B cell (primary cell): ENCODE data around the gene GBX1. TPM values are rescaled to one million over a fixed set of nuclear protein-coding genes. Genes with fewer than 3 reads are reported as not detected.

Experiments used
- ATAC-seq: fragments of 200-7000 bp; cut with Tn5 transposase; one replicate; pipeline ENCODE4 v1.10.0; 2021; ENCODE audit warnings: low read depth, mild to moderate bottlenecking, moderate number of reproducible peaks, moderate library complexity
- CTCF ChIA-PET: fragments of 350-600 bp; sonication (Branson Sonifier 250); formaldehyde crosslinking; loops from one replicate; lab custom pipeline; 2021; ENCODE audit warnings: antibody characterized with exemption, inconsistent platforms; lab: Charles Lee
- POLR2A ChIA-PET: fragments of 350-600 bp; sonication (Branson Sonifier 250); formaldehyde crosslinking; loops from one replicate; lab custom pipeline; 2021; ENCODE audit warnings: antibody characterized with exemption; lab: Charles Lee
- DNase-seq: peaks from one replicate; pipeline ENCODE4 v3.0.0; 2013
- H2AFZ ChIP-seq: 2 replicates; pipeline ENCODE4 v1.6.1; 2012; ENCODE audit warnings: mild to moderate bottlenecking, low read depth, low read length; ENCODE audit not compliant: insufficient read depth, poor library complexity, severe bottlenecking
- H3K27ac ChIP-seq, 2 donors: 1 replicate in 1 of 2; 2 replicates in 1 of 2; pipeline ENCODE4 v1.5.1; 2012 to 2013; ENCODE audit warnings: low read length in 2 of 2, mild to moderate bottlenecking in 2 of 2, moderate library complexity in 1 of 2
- H3K27me3 ChIP-seq, 4 experiments: fragments of 200-600 bp in 1 of 4; sonication (generic) in 1 of 4; replicated peaks in 1 of 4; 1 replicate in 2 of 4; 2 replicates in 2 of 4; pipeline versions ENCODE4 v1.6.1 to v1.7.0; 2013 to 2016; ENCODE audit warnings: low read length in 3 of 4, mild to moderate bottlenecking in 2 of 4, mixed read lengths in 1 of 4, moderate library complexity in 1 of 4; ENCODE audit not compliant: insufficient read depth in 4 of 4, control insufficient read depth in 3 of 4; ENCODE audit errors: control extremely low read depth in 1 of 4
- H3K36me3 ChIP-seq, 2 experiments: replicated peaks in 1 of 2; 1 replicate in 1 of 2; 2 replicates in 1 of 2; pipeline versions ENCODE4 v1.6.1 to v1.7.1; 2013; ENCODE audit warnings: low read length in 1 of 2; ENCODE audit not compliant: insufficient read depth in 2 of 2, control insufficient read depth in 1 of 2; ENCODE audit errors: control extremely low read depth in 1 of 2, extremely low read depth in 1 of 2
- H3K4me1 ChIP-seq, 2 donors: fragments of 200-600 bp in 1 of 2; sonication (generic) in 1 of 2; 1 replicate in 1 of 2; 2 replicates in 1 of 2; pipeline versions ENCODE4 v1.5.1 to v1.6.1; 2013 to 2017; ENCODE audit warnings: low read length in 2 of 2; ENCODE audit not compliant: control insufficient read depth in 2 of 2, insufficient read depth in 2 of 2
- H3K4me2 ChIP-seq: replicated peaks from 2 replicates; pipeline ENCODE3; 2012; ENCODE audit warnings: mild to moderate bottlenecking, low read depth, low read length; ENCODE audit not compliant: poor library complexity, severe bottlenecking
- H3K4me3 ChIP-seq, 5 experiments: fragments of 200-600 bp in 1 of 5; sonication (generic) in 1 of 5; 1 replicate in 3 of 5; 2 replicates in 2 of 5; pipeline versions ENCODE4 v1.5.1 to v1.7.0; 2011 to 2016; ENCODE audit warnings: low read length in 4 of 5, mild to moderate bottlenecking in 4 of 5, low read depth in 2 of 5, control low read depth in 1 of 5, moderate library complexity in 1 of 5; ENCODE audit not compliant: insufficient read depth in 1 of 5; ENCODE audit errors: control extremely low read depth in 1 of 5, extremely low read depth in 1 of 5
- H3K79me2 ChIP-seq: fragments of 200-600 bp; sonication (generic); one replicate; pipeline ENCODE4 v1.6.0; 2016; ENCODE audit warnings: low read length; ENCODE audit not compliant: control insufficient read depth, insufficient read depth
- H3K9ac ChIP-seq: fragments of 200-600 bp; sonication (generic); 2 replicates; pipeline ENCODE4 v1.6.1; 2017; ENCODE audit warnings: mild to moderate bottlenecking, low read length, moderate library complexity
- H3K9me3 ChIP-seq, 3 donors: one replicate each; pipeline versions ENCODE4 v1.6.1 to v1.7.1; 2013; ENCODE audit warnings: low read length in 2 of 3; ENCODE audit not compliant: control insufficient read depth in 2 of 3, insufficient read depth in 1 of 3; ENCODE audit errors: control extremely low read depth in 1 of 3
- H4K20me1 ChIP-seq: 2 replicates; pipeline ENCODE4 v1.6.0; 2012; ENCODE audit warnings: mild to moderate bottlenecking, low read length; ENCODE audit not compliant: insufficient read depth, control insufficient read depth, poor library complexity, severe bottlenecking
- H3K27ac Mint-ChIP-seq: one replicate; pipeline ENCODE4 v1.8.0; 2021; ENCODE audit warnings: mixed read lengths
- H3K27me3 Mint-ChIP-seq: one replicate; pipeline ENCODE4 v1.8.0; 2021; ENCODE audit warnings: mixed read lengths
- H3K4me1 Mint-ChIP-seq: one replicate; pipeline ENCODE4 v1.8.0; 2021; ENCODE audit warnings: mixed read lengths
- H3K4me3 Mint-ChIP-seq: one replicate; pipeline ENCODE4 v1.8.0; 2021; ENCODE audit warnings: mixed read lengths
- H3K9me3 Mint-ChIP-seq: one replicate; pipeline ENCODE4 v1.8.0; 2022; ENCODE audit warnings: mixed read lengths; ENCODE audit not compliant: insufficient read depth
- EZH2 ChIP-seq: IDR thresholded peaks from 2 replicates; pipeline ENCODE4 v1.6.1; 2012; ENCODE audit warnings: borderline replicate concordance, low read depth, mild to moderate bottlenecking, moderate library complexity, low read length; ENCODE audit not compliant: insufficient read depth, poor library complexity, severe bottlenecking
- WGBS: methylation state at CpG from one replicate; pipeline ENCODE4 v1.1.5; 2013; ENCODE audit warnings: missing lambda C conversion rate; ENCODE audit not compliant: insufficient coverage; 5-methylcytosine and 5-hydroxymethylcytosine counted together
- intact Hi-C: fragments of 100-400 bp; cut with micrococcal nuclease; formaldehyde crosslinking; loops from one replicate; pipeline ENCODE4 v1.10.0; 2022
- polyA plus RNA-seq: library from polyadenylated mRNA; depleted of rRNA; stranded (reverse); fragments of >200 nt; gene quantifications from 2 replicates; pipeline ENCODE4 v1.2.3, GENCODE V29; 2012
- total RNA-seq, 2 donors: library from RNA; stranded (reverse); fragments of 120-200 nt in 1 of 2; gene quantifications; 1 replicate in 1 of 2; 2 replicates in 1 of 2; pipeline versions ENCODE4 v1.2.3 to v1.2.4, GENCODE V29; 2013 to 2022
- TF ChIP-seq, protein P1 (sequence below): fragments of 200-600 bp; IDR thresholded peaks from one replicate; pipeline ENCODE4 v1.8.0; 2022; ENCODE audit warnings: antibody characterized with exemption, mild to moderate bottlenecking

Gene GBX1
- total and polyA plus RNA-seq, 2 donors (not counting 1 experiment from before 2014, with no cell fraction given), result not detected

DNA sequence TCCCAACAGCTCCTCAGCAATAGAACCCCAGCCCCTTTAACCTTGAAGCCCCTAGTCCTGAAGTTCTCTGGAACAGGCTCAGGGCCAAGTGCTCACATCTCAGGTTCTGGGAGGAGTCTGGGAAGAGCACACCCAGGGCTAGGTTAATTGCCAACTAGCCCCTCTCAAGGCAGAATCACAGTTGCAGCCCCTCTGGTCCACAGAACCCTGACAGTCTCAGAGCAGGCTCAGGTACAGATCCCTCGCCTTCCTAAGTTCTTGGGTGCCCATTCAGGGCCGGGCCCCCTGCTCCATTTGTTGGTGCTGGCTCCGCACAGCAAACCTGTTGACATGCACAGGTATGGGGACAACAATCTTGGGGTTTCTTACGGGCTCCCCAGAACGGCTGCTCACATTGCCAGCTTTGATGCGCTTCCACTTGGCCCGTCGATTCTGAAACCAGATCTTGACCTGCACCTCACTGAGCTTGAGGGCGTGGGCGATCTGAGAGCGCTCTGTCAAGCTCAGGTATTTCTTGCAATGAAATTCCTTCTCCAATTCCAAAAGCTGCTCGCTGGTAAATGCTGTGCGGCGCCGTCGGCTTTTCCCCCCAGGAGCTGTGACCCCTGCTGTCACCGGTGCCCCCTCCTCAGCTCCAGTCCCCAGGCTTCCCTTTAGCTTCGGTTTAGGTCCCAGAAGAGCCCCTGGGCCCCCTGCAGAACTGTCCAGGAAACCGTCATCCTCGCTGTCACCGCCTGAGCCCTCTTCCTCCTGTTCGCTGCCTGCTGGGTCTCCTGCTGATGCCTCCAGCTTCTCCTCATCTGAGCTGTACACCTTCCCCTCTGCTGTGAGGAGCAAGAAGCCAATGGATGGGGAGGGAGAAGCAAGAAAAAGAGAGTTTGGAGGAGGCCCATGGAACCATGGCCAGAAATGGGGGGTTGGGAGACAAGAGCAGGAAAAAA, 18.9 kb downstream of the GBX1 start:
- no peak overlapping the region for H3K27ac Mint-ChIP-seq

DNA sequence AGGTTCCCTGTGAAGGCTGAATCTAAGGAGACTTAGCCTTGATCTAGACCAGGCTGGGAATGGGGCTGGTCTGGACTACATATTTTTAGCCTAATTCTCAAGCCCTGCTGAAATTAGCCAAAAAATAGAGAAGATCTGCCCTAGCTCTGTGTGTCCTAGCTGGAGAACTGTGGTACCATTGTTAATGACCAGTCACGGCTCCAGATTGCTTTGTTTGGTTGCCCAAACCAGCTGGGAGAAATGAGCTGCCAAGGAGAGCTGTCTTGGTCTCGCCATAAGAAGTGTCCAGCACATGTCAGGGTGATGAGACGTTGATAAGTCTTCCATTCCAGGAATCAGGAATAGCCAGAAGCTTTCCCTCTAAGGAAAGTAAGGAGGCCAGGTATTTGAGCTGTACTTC, 20.7 kb downstream of the GBX1 start:
- H3K9ac ChIP-seq, result no peak overlapping the region
- H3K4me2 ChIP-seq, result no peak overlapping the region
- H3K27me3 Mint-ChIP-seq, result peaks cover 20% of the 10 kb centered on the region
- DNase-seq (no peak), ATAC-seq (no peak)
- no peak overlapping the region for H3K27ac Mint-ChIP-seq
- no peaks in the 10 kb centered on the region for H3K79me2 ChIP-seq
- H4K20me1 ChIP-seq, result no peaks in the 10 kb centered on the region
- H3K4me1 Mint-ChIP-seq, result no peaks in the 10 kb centered on the region
- H2AFZ ChIP-seq, result no peak overlapping the region
- H3K4me3 Mint-ChIP-seq, result no peak overlapping the region
- 79% methylated on average over 2 of the region's 3 CpGs for WGBS
- H3K27me3 ChIP-seq, result peaks cover 0 to 27% (median 4%) of the 10 kb centered on the region in 4 experiments
- POLR2A ChIA-PET, result no interaction called here
- H3K4me3 ChIP-seq, result no peak overlapping the region
- no peaks in the 10 kb centered on the region for H3K9me3 ChIP-seq
- no peaks in the 10 kb centered on the region for H3K9me3 Mint-ChIP-seq
- TF ChIP-seq, protein P1, sequence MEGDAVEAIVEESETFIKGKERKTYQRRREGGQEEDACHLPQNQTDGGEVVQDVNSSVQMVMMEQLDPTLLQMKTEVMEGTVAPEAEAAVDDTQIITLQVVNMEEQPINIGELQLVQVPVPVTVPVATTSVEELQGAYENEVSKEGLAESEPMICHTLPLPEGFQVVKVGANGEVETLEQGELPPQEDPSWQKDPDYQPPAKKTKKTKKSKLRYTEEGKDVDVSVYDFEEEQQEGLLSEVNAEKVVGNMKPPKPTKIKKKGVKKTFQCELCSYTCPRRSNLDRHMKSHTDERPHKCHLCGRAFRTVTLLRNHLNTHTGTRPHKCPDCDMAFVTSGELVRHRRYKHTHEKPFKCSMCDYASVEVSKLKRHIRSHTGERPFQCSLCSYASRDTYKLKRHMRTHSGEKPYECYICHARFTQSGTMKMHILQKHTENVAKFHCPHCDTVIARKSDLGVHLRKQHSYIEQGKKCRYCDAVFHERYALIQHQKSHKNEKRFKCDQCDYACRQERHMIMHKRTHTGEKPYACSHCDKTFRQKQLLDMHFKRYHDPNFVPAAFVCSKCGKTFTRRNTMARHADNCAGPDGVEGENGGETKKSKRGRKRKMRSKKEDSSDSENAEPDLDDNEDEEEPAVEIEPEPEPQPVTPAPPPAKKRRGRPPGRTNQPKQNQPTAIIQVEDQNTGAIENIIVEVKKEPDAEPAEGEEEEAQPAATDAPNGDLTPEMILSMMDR, result no peak
- no peak for TF ChIP-seq EZH2
- intact Hi-C loops, result no loop called here
- no peak overlapping the region for H3K27ac ChIP-seq
- H3K4me1 ChIP-seq, result no peaks in the 10 kb centered on the region
- CTCF ChIA-PET, result no interaction called here
- H3K36me3 ChIP-seq, result no peaks in the 10 kb centered on the region

More for the DNA sequence above, 18.9 kb downstream of the GBX1 start:
- H3K9ac ChIP-seq, result no peak overlapping the region
- no peak overlapping the region for H2AFZ ChIP-seq
- no peaks in the 10 kb centered on the region for H4K20me1 ChIP-seq
- ATAC-seq (no peak), DNase-seq (no peak)
- CTCF ChIA-PET, result interaction anchor here (0.9 kb wide), 1 partner anchor 19 kb away, joined by 4 read pairs; the partner anchor contains the start of gene GBX1
- peaks cover 0 to 35% (median 9%) of the 10 kb centered on the region in 4 experiments for H3K27me3 ChIP-seq
- WGBS, result 65% methylated on average over 21 of the region's 22 CpGs
- H3K4me3 ChIP-seq, result no peak overlapping the region
- Mint-ChIP-seq H3K4me3 (no peak overlapping the region), H3K4me1 (no peaks in the 10 kb centered on the region), H3K27me3 (peaks cover 20% of the 10 kb centered on the region), H3K9me3 (no peaks in the 10 kb centered on the region)
- H3K79me2 ChIP-seq, result no peaks in the 10 kb centered on the region
- POLR2A ChIA-PET, result no interaction called here
- no peak overlapping the region for H3K4me2 ChIP-seq
- no peaks in the 10 kb centered on the region for H3K36me3 ChIP-seq
- no peak for TF ChIP-seq EZH2
- TF ChIP-seq, protein P1, result no peak
- intact Hi-C loops, result no loop called here
- no peaks in the 10 kb centered on the region for H3K9me3 ChIP-seq
- no peaks in the 10 kb centered on the region for H3K4me1 ChIP-seq
- H3K27ac ChIP-seq, result no peak overlapping the region
